ENCODE measurements around the gene SP7.
"Not testable (repeated sequence)": the region's sequence is repeated elsewhere in the genome, so short reads cannot be mapped to it uniquely, and the experiment has no call there.

SP7 gene

DNA sequence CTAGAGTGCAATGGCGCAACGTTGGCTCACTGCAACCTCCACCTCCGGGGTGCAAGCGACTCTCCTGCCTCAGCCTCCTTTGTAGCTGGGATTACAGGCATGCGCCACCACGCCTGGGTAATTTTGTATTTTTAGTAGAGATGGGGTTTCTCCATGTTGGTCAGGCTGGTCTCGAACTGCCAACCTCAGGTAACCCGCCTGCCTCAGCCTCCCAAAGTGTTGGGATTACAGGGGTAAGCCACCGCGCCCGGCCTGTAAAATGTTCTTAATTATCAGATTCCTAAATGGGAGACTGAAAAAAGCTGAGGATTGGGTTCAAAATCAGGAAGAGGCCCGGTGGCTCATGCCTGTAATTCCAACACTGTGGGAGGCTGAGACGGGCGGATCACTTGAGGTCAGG is 38.1 kb upstream of the SP7 start:
- H3K36me3 ChIP-seq (ENCODE audit: control insufficient read depth in 1 of 2, insufficient read depth in 2 of 2, low read length in 2 of 2); H3K27me3 ChIP-seq (ENCODE audit: low read depth, low read length); H3K4me3 ChIP-seq (ENCODE audit: low read depth in 1 of 2, low read length in 2 of 2); H3K27ac ChIP-seq (ENCODE audit: low read length); H3K9me3 ChIP-seq (ENCODE audit: control insufficient read depth in 1 of 2, low read length in 2 of 2): not testable (repeated sequence)
- peaks cover 13 to 21% of the 10 kb centered on the region in 2 donors for H3K4me1 ChIP-seq (ENCODE audit: control insufficient read depth in 1 of 2, insufficient read depth in 2 of 2, low read length in 2 of 2)

DNA sequence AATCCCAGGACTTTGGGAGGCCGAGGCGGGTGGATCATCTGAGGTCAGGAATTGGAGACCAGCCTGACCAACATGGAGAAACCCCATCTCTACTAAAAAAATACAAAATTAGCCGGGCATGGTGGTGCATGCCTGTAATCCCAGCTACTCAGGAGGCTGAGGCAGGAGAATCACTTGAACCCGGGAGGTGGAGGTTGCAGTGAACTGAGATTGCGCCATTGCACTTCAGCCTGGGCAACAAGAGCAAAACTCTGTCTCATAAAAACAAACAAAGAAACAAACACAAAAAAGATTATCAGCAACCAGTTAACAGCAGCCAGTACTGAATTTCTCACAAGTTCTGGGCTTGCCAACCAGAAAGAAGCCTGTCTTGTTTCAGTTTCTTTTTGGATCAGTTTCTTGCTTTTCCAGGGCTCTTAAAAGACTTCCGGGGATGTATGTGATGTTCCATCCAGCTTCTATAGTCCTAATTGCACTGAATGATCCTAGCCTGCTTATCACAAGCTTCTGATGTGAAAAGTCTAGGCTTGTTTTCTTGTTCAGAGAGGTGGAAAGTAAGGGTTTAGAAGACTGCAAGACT is 37.5 kb upstream of the SP7 start:
- H3K27ac ChIP-seq (ENCODE audit: low read length), result peak overlapping the region; percentile 62
- H3K36me3 ChIP-seq (ENCODE audit: control insufficient read depth in 1 of 2, insufficient read depth in 2 of 2, low read length in 2 of 2); H3K27me3 ChIP-seq (ENCODE audit: low read depth, low read length); H3K4me3 ChIP-seq (ENCODE audit: low read depth in 1 of 2, low read length in 2 of 2); H3K9me3 ChIP-seq (ENCODE audit: control insufficient read depth in 1 of 2, low read length in 2 of 2): not testable (repeated sequence)
- peaks cover 9 to 16% of the 10 kb centered on the region in 2 donors for H3K4me1 ChIP-seq (ENCODE audit: control insufficient read depth in 1 of 2, insufficient read depth in 2 of 2, low read length in 2 of 2)

DNA sequence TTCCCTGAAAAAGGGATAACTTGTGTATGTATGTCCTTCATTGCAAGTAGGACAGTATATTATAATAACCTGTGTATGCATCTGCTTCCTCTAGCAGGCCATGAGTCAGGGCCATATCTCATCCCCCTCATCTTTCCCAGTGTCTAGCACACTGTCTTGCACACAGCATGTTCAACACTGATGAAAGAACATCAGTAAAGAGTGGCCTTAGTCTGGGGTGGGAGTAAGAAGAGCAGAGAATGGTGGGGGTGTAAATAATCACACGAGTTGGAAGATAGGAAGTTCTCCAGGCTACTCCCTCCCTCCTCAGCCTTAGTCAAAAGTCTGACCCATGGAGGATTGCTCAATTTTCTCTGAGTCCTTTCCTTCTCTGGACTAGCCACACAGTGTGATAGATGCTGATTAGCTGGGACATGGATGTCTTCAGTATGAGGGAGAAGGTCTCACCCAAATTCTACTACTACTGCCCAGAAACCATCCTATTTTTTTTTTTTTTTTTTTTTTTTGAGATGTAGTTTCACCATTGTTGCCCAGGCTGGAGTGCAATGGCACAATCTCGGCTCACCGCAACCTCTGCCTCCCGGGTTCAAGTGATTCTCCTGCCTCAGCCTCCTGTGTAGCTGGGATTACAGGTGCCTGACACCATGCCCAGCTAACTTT is 29.2 kb upstream of the SP7 start:
- H3K4me3 ChIP-seq (ENCODE audit: low read depth in 1 of 2, low read length in 2 of 2), result no peak overlapping the region
- H3K27me3 ChIP-seq (ENCODE audit: low read depth, low read length), result no peaks in the 10 kb centered on the region
- H3K4me1 ChIP-seq (ENCODE audit: control insufficient read depth in 1 of 2, insufficient read depth in 2 of 2, low read length in 2 of 2), result peaks cover 0 to 3% of the 10 kb centered on the region in 2 donors
- H3K9me3 ChIP-seq (ENCODE audit: control insufficient read depth in 1 of 2, low read length in 2 of 2), result no peaks in the 10 kb centered on the region
- peak overlapping the region; percentile 16 for H3K27ac ChIP-seq (ENCODE audit: low read length)
- no peaks in the 10 kb centered on the region for H3K36me3 ChIP-seq (ENCODE audit: control insufficient read depth in 1 of 2, insufficient read depth in 2 of 2, low read length in 2 of 2)

GRCh38 chr12:53361638-53362037 is 25.5 kb upstream of the SP7 start:
- not testable (repeated sequence) for H3K27me3 ChIP-seq (ENCODE audit: low read depth, low read length); H3K36me3 ChIP-seq (ENCODE audit: control insufficient read depth in 1 of 2, insufficient read depth in 2 of 2, low read length in 2 of 2); H3K27ac ChIP-seq (ENCODE audit: low read length); H3K9me3 ChIP-seq (ENCODE audit: control insufficient read depth in 1 of 2, low read length in 2 of 2); H3K4me3 ChIP-seq (ENCODE audit: low read depth in 1 of 2, low read length in 2 of 2); H3K4me1 ChIP-seq (ENCODE audit: control insufficient read depth in 1 of 2, insufficient read depth in 2 of 2, low read length in 2 of 2)

DNA sequence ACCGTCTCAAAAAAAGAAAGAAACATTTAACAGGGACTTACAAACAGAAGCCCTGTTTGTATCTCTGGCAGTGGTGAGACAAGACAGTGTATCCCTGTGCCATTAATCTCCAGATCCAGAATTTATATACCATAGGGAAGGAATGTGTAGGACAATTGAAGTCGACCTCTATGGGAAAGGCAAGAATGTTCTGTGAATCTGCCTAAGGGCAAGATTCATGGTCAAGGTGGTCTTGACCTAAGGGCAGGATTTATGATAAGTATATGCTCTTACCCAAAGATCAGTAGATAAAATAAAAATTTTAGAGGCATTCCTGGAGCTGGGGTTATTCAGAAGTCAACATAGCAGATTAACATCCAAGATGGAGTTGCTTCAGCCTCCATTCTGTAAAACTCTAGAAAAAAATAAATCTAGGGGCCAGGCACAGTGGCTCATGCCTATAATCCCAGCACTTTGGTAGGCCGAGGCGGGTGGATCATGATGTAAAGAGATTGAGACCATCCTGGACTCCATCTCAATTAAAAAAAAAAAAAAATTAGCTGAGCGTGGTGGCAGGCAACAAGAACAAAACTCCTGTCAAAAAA is 22.8 kb upstream of the SP7 start:
- no peaks in the 10 kb centered on the region for H3K36me3 ChIP-seq (ENCODE audit: control insufficient read depth in 1 of 2, insufficient read depth in 2 of 2, low read length in 2 of 2)
- H3K4me3 ChIP-seq (ENCODE audit: low read depth in 1 of 2, low read length in 2 of 2), result no peak overlapping the region
- no peak overlapping the region for H3K27ac ChIP-seq (ENCODE audit: low read length)
- no peaks in the 10 kb centered on the region for H3K27me3 ChIP-seq (ENCODE audit: low read depth, low read length)
- no peaks in the 10 kb centered on the region for H3K4me1 ChIP-seq (ENCODE audit: control insufficient read depth in 1 of 2, insufficient read depth in 2 of 2, low read length in 2 of 2)
- H3K9me3 ChIP-seq (ENCODE audit: control insufficient read depth in 1 of 2, low read length in 2 of 2), result no peaks in the 10 kb centered on the region

GRCh38 chr12:53355121-53355520 is 19.0 kb upstream of the SP7 start:
- H3K9me3 ChIP-seq (ENCODE audit: control insufficient read depth in 1 of 2, low read length in 2 of 2), result no peaks in the 10 kb centered on the region
- H3K27me3 ChIP-seq (ENCODE audit: low read depth, low read length), result no peaks in the 10 kb centered on the region
- H3K4me3 ChIP-seq (ENCODE audit: low read depth in 1 of 2, low read length in 2 of 2), result no peak overlapping the region
- H3K27ac ChIP-seq (ENCODE audit: low read length), result no peak overlapping the region
- H3K36me3 ChIP-seq (ENCODE audit: control insufficient read depth in 1 of 2, insufficient read depth in 2 of 2, low read length in 2 of 2), result no peaks in the 10 kb centered on the region
- no peaks in the 10 kb centered on the region for H3K4me1 ChIP-seq (ENCODE audit: control insufficient read depth in 1 of 2, insufficient read depth in 2 of 2, low read length in 2 of 2)

GRCh38 chr12:53353257-53353655 is 17.1 kb upstream of the SP7 start:
- Histone ChIP-seq H3K27me3 (ENCODE audit: low read depth, low read length) (no peaks in the 10 kb centered on the region), H3K4me3 (ENCODE audit: low read depth in 1 of 2, low read length in 2 of 2) (no peak overlapping the region), H3K9me3 (ENCODE audit: control insufficient read depth in 1 of 2, low read length in 2 of 2) (no peaks in the 10 kb centered on the region), H3K4me1 (ENCODE audit: control insufficient read depth in 1 of 2, insufficient read depth in 2 of 2, low read length in 2 of 2) (no peaks in the 10 kb centered on the region), H3K27ac (ENCODE audit: low read length) (no peak overlapping the region), H3K36me3 (ENCODE audit: control insufficient read depth in 1 of 2, insufficient read depth in 2 of 2, low read length in 2 of 2) (no peaks in the 10 kb centered on the region)

DNA sequence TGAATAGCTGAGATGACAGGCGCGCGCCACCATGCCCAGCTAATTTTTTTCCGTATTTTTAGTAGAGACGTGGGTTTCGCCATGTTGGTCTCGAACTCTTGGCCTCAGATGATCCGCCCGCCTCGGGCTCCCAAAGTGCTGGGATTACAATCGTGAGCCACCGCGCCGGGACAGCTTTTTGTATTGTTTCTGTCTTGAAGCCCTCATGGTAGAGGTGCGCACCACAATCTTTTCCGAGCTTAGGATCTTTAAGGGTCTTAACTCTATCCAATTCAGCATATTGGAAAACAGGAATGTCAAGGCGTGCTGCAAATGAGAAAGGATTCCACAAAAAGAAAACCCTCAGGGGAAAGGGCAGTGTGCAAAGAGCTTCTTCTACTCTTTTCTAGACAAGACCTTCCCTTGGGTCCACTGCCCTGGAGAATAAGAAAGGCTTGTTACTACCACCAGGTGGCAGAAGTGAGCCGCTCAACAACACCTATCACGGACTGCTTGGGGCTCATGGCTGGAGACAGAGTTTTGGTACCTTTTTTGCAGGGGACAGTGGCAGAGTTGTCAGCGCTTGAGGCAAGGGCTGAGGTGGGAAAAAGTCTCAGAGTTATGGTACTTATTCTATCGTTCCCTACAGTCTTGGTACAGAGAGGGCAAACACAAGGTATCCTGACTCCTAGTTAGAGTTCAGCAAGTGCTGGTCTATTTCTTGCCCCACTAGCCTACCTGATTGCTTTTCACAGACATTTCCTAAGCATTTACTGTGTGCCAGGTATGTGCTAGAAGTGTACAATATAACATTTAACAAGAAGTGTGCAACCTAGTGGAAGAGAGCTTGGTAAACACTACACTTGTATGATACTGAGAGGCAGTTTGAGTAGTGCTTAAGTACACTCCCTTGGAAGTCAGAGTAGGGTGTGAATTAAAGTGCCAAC is 16.4 kb upstream of the SP7 start:
- H3K9me3 ChIP-seq (ENCODE audit: control insufficient read depth in 1 of 2, low read length in 2 of 2), result no peaks in the 10 kb centered on the region
- no peaks in the 10 kb centered on the region for H3K27me3 ChIP-seq (ENCODE audit: low read depth, low read length)
- no peak overlapping the region for H3K27ac ChIP-seq (ENCODE audit: low read length)
- no peaks in the 10 kb centered on the region for H3K4me1 ChIP-seq (ENCODE audit: control insufficient read depth in 1 of 2, insufficient read depth in 2 of 2, low read length in 2 of 2)
- no peak overlapping the region for H3K4me3 ChIP-seq (ENCODE audit: low read depth in 1 of 2, low read length in 2 of 2)
- no peaks in the 10 kb centered on the region for H3K36me3 ChIP-seq (ENCODE audit: control insufficient read depth in 1 of 2, insufficient read depth in 2 of 2, low read length in 2 of 2)

DNA sequence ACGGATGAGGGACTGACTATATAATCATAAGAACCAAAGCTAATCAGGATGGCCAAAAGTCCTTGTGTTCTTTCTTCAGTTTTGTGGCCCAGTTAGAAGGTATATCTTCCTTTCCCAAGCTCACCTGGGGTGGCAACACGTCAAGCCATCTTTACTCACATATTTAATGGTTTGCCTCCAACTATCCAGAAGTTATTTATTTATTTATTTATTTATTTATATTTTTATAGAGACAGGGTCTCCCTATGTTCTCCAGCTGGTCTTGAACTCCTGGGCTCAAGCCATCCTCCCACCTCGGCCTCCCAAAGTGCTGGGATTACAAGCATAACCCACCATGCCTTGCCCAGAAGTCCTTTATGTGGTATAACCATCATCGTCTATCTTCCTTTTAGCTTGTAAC is 11.8 kb upstream of the SP7 start:
- Histone ChIP-seq H3K36me3 (ENCODE audit: control insufficient read depth in 1 of 2, insufficient read depth in 2 of 2, low read length in 2 of 2) (no peaks in the 10 kb centered on the region), H3K27ac (ENCODE audit: low read length) (no peak overlapping the region), H3K4me3 (ENCODE audit: low read depth in 1 of 2, low read length in 2 of 2) (no peak overlapping the region), H3K4me1 (ENCODE audit: control insufficient read depth in 1 of 2, insufficient read depth in 2 of 2, low read length in 2 of 2) (peaks cover 4 to 15% of the 10 kb centered on the region in 2 donors), H3K9me3 (ENCODE audit: control insufficient read depth in 1 of 2, low read length in 2 of 2) (no peaks in the 10 kb centered on the region), H3K27me3 (ENCODE audit: low read depth, low read length) (no peaks in the 10 kb centered on the region)

GRCh38 chr12:53346491-53346890 is 10.3 kb upstream of the SP7 start:
- no peak overlapping the region for H3K27ac ChIP-seq (ENCODE audit: low read length)
- H3K9me3 ChIP-seq (ENCODE audit: control insufficient read depth in 1 of 2, low read length in 2 of 2), result no peaks in the 10 kb centered on the region
- no peaks in the 10 kb centered on the region for H3K27me3 ChIP-seq (ENCODE audit: low read depth, low read length)
- H3K4me1 ChIP-seq (ENCODE audit: control insufficient read depth in 1 of 2, insufficient read depth in 2 of 2, low read length in 2 of 2), result peaks cover 4 to 15% of the 10 kb centered on the region in 2 donors
- no peak overlapping the region for H3K4me3 ChIP-seq (ENCODE audit: low read depth in 1 of 2, low read length in 2 of 2)
- no peaks in the 10 kb centered on the region for H3K36me3 ChIP-seq (ENCODE audit: control insufficient read depth in 1 of 2, insufficient read depth in 2 of 2, low read length in 2 of 2)

DNA sequence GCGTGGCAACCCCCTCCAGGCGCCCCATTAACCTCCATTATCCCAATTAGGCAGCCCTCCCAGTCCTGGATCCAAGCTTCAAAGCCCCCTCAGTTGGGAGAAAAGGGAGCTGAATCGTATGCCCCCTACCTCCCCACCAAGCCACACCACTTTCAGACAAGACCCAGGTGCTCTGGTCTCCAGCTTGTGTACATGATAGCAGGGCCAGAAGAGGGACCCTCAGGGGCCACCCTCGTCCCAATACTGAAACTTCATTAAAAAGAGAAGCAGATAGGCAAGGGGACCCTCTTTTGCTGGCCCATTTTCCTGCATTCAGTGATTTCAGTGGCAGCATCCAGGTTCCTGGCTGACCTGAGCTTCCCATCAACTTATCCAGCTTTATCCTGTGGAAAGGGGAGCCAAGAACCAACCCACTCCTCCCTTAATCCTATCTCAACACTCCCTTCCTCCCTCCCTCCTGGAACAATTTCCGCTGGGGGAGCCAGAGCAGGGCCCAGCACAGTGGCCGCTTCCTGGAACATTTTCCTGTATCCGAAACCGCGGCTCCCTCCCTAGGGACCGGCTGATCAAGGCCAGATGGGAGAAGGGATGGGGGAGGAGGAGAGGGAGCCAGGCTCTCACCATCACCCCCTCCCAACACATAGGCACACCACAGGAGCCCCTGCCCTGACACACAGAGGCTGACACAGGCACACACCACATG is 9.5 kb upstream of the SP7 start:
- Histone ChIP-seq H3K27ac (ENCODE audit: low read length) (peak overlapping the region; percentile 23), H3K36me3 (ENCODE audit: control insufficient read depth in 1 of 2, insufficient read depth in 2 of 2, low read length in 2 of 2) (no peaks in the 10 kb centered on the region), H3K27me3 (ENCODE audit: low read depth, low read length) (no peaks in the 10 kb centered on the region), H3K4me3 (ENCODE audit: low read depth in 1 of 2, low read length in 2 of 2) (peak overlapping the region; percentile 68 to 81), H3K4me1 (ENCODE audit: control insufficient read depth in 1 of 2, insufficient read depth in 2 of 2, low read length in 2 of 2) (peaks cover 4 to 15% of the 10 kb centered on the region in 2 donors), H3K9me3 (ENCODE audit: control insufficient read depth in 1 of 2, low read length in 2 of 2) (no peaks in the 10 kb centered on the region)
